ENCODE data around the gene SELPLG. TPM values are rescaled to one million over a fixed set of nuclear protein-coding genes. Genes with fewer than 3 reads are reported as not detected.

Gene SELPLG
- total RNA-seq, 6 experiments from 2014 or later = 6.2 to 8.1 (median 7.1) TPM

DNA sequence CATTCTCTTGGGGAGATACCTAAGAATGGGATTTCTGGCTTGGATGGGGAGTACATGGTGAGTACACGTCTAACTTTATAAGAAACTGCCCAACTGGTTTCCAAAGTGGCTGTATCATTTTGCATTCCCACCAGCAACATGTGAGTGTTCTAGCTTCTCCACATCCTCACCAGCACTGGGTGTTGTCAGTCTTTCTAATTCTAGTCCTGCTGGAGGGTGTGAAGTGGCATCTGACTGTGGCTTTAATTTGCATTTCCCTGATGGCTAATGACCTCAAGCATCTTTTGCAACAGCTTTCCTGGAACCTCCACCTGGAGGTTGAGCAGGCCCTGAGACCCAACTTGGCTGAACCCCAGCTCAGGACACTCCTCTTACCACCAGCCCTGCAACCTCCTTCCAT, 17.8 kb downstream of the SELPLG start:
- Mint-ChIP-seq H3K36me3 (ENCODE audit: low read depth) (peaks cover 12% of the 10 kb centered on the region), H3K27me3 (ENCODE audit: insufficient read depth) (no peaks in the 10 kb centered on the region; the same call in 1 of the 2 replicates), H3K9me3 (peaks cover 6% of the 10 kb centered on the region; the same call in 1 of the 2 replicates), H3K4me3 (no peak overlapping the region), H3K4me1 (ENCODE audit: low read depth) (peaks cover 52% of the 10 kb centered on the region), H3K27ac (no peak overlapping the region)
- no peak for TF ChIP-seq CTCF (IDR thresholded peaks at IDR 0.05)
- DNase-seq = no peak

GRCh38 chr12:108614639-108615038, 19.1 kb downstream of the SELPLG start:
- Mint-ChIP-seq H3K27me3 (ENCODE audit: insufficient read depth) (no peaks in the 10 kb centered on the region; the same call in 1 of the 2 replicates), H3K4me3 (no peak overlapping the region), H3K36me3 (ENCODE audit: low read depth) (peaks cover 12% of the 10 kb centered on the region), H3K4me1 (ENCODE audit: low read depth) (peaks cover 64% of the 10 kb centered on the region), H3K27ac (no peak overlapping the region), H3K9me3 (peaks cover 6% of the 10 kb centered on the region; the same call in 1 of the 2 replicates)
- TF ChIP-seq CTCF (IDR thresholded peaks at IDR 0.05) = no peak
- no peak for DNase-seq

DNA sequence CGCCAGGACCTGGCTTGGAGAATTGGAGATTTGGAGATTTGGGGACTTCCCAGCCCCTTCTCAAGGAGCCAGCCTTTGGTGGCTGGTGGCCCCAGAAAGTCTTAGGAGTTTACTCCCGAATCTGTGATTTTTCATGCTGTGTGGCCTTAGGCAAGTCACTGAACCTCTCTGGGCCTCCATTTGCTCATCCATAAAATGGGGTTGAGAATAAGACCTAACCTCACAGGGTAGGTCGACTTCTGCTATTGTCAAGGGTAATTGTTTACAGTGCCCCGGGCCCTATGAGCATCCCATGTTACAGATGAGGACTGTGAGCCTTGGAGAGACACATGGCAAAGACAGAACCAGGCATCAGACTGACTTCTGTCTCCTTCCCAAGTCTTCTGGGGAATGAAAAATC, 19.7 kb downstream of the SELPLG start:
- no peak for TF ChIP-seq CTCF (IDR thresholded peaks at IDR 0.05)
- H3K27ac Mint-ChIP-seq = no peak overlapping the region
- H3K9me3 Mint-ChIP-seq = peaks cover 6% of the 10 kb centered on the region; the same call in 1 of the 2 replicates
- H3K27me3 Mint-ChIP-seq (ENCODE audit: insufficient read depth) = no peaks in the 10 kb centered on the region
- peaks cover 12% of the 10 kb centered on the region for H3K36me3 Mint-ChIP-seq (ENCODE audit: low read depth)
- no peak overlapping the region for H3K4me3 Mint-ChIP-seq
- DNase-seq = no peak
- peaks cover 67% of the 10 kb centered on the region for H3K4me1 Mint-ChIP-seq (ENCODE audit: low read depth)

GRCh38 chr12:108613548-108613947, 20.1 kb downstream of the SELPLG start:
- H3K27ac Mint-ChIP-seq = no peak overlapping the region
- TF ChIP-seq CTCF (IDR thresholded peaks at IDR 0.05) = no peak
- peaks cover 67% of the 10 kb centered on the region for H3K4me1 Mint-ChIP-seq (ENCODE audit: low read depth)
- H3K27me3 Mint-ChIP-seq (ENCODE audit: insufficient read depth) = peaks cover 2% of the 10 kb centered on the region; the same call in 1 of the 2 replicates
- no peak for DNase-seq
- peaks cover 12% of the 10 kb centered on the region for H3K36me3 Mint-ChIP-seq (ENCODE audit: low read depth)
- no peak overlapping the region for H3K4me3 Mint-ChIP-seq
- H3K9me3 Mint-ChIP-seq = peaks cover 6% of the 10 kb centered on the region; the same call in 1 of the 2 replicates

DNA sequence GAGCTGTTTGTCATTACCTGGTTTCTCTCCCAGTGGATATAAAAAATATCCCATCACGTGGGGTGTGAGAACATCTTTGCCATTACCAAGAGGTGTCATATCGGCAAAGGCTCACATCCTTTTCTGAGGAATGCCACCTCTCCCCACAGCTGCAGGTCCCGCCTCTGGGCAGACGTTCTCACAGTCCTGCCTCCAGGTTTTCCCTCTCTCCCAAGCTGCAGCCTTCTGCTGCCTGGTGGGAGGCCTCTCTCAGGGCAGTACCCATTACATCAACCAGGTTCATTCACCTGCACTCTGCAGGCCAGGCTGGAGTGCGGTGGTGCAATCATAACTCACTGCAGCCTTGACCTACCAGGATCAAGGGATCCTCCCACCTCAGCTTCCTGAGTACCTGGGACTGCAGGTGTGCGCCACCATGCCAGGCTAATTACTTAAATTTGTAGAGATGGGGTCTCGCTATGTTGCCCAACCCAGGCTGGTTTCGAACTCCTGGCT, 20.9 kb downstream of the SELPLG start:
- no peak overlapping the region; the same call in 1 of the 2 replicates for H3K27ac Mint-ChIP-seq
- no peak for DNase-seq

More for the DNA sequence above, 20.9 kb downstream of the SELPLG start:
- H3K9me3 Mint-ChIP-seq = peaks cover 6% of the 10 kb centered on the region; the same call in 1 of the 2 replicates
- peaks cover 2% of the 10 kb centered on the region; the same call in 1 of the 2 replicates for H3K27me3 Mint-ChIP-seq (ENCODE audit: insufficient read depth)
- TF ChIP-seq CTCF (IDR thresholded peaks at IDR 0.05) = no peak
- peaks cover 12% of the 10 kb centered on the region for H3K36me3 Mint-ChIP-seq (ENCODE audit: low read depth)
- H3K4me1 Mint-ChIP-seq (ENCODE audit: low read depth) = peaks cover 60% of the 10 kb centered on the region
- H3K4me3 Mint-ChIP-seq = no peak overlapping the region
